GM12892 (cell line): Measurements from ENCODE around the gene TCP11.

Experiments
- POLR2A ChIP-seq: IDR thresholded peaks from 2 replicates; pipeline ENCODE4 v1.6.1; 2011; ENCODE audit warnings: low read depth, low read length, control low read depth
- POLR2AphosphoS5 ChIP-seq: IDR thresholded peaks from 2 replicates; pipeline ENCODE4 v1.6.1; 2011; ENCODE audit warnings: low read depth, low read length, control low read depth
- TAF1 ChIP-seq: IDR thresholded peaks from 2 replicates; pipeline ENCODE4 v1.6.1; 2011; ENCODE audit warnings: low read depth, mild to moderate bottlenecking, control low read depth, low read length, borderline replicate concordance

DNA sequence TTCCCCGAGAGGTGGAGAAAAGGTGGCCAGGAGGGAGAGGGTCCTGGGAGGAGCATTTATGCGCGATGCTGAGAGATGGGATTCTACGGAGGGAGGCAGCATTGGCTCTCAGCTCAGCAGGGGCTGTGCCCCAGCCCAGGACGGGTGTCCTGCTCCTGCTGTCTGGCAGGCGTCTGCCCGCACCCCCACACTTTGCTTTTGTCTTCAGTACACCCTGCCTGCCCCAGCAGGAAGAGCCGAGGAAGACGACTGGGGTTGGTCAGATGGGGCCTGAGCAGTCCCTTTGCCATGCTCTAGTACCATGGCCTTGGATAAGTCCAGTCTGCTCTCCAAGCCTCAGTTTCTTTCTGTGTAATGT, 68.5 kb downstream of the TCP11 start:
- TF ChIP-seq POLR2A (no peak), POLR2AphosphoS5 (no peak), TAF1 (no peak)
